CD4-positive, alpha-beta T cell (primary cell): ENCODE measurements around the gene HELLS. TPM values are rescaled to one million over a fixed set of nuclear protein-coding genes. Genes with fewer than 3 reads are reported as not detected.

Source experiments
- ATAC-seq: fragments of 200-7000 bp; cut with Tn5 transposase; one replicate; pipeline ENCODE4 v1.10.0; 2022; ENCODE audit warnings: mild to moderate bottlenecking; ENCODE audit not compliant: poor library complexity
- CTCF ChIA-PET: fragments of 350-600 bp; sonication (Branson Sonifier 250); formaldehyde crosslinking; loops from one replicate; lab custom pipeline; 2021; ENCODE audit warnings: antibody characterized with exemption, inconsistent platforms; lab: Charles Lee
- POLR2A ChIA-PET: fragments of 350-600 bp; sonication (Branson Sonifier 250); formaldehyde crosslinking; loops from one replicate; lab custom pipeline; 2021; ENCODE audit warnings: antibody characterized with exemption, inconsistent platforms; lab: Charles Lee
- DNase-seq, 14 experiments: peaks; one replicate each; pipeline ENCODE4 v3.0.0-alpha.2; 2013 to 2020; ENCODE audit warnings: mixed read lengths in 2 of 14
- H3K27ac ChIP-seq, 2 donors: one replicate each; pipeline versions ENCODE4 v1.5.1 to v1.7.0; 2013; ENCODE audit warnings: low read length in 2 of 2, low read depth in 1 of 2, mild to moderate bottlenecking in 1 of 2
- H3K27me3 ChIP-seq, 2 experiments: 1 replicate in 1 of 2; 2 replicates in 1 of 2; pipeline versions ENCODE4 v1.6.1 to v1.7.0; 2013; ENCODE audit warnings: low read length in 2 of 2, control low read depth in 1 of 2, mild to moderate bottlenecking in 1 of 2, moderate library complexity in 1 of 2; ENCODE audit not compliant: insufficient read depth in 2 of 2, control insufficient read depth in 1 of 2
- H3K36me3 ChIP-seq: one replicate; pipeline ENCODE4 v1.6.1; 2013; ENCODE audit warnings: low read length, control low read depth; ENCODE audit not compliant: insufficient read depth
- H3K4me1 ChIP-seq: one replicate; pipeline ENCODE4 v1.6.1; 2013; ENCODE audit warnings: low read length, control low read depth; ENCODE audit not compliant: insufficient read depth
- H3K4me3 ChIP-seq: one replicate; pipeline ENCODE4 v1.5.1; 2013; ENCODE audit warnings: mild to moderate bottlenecking, low read length, moderate library complexity
- H3K9me3 ChIP-seq, 2 experiments: 1 replicate in 1 of 2; 2 replicates in 1 of 2; pipeline versions ENCODE4 v1.6.1 to v1.7.0; 2013; ENCODE audit warnings: low read length in 2 of 2, mild to moderate bottlenecking in 2 of 2, control low read depth in 1 of 2, moderate library complexity in 1 of 2; ENCODE audit not compliant: control insufficient read depth in 1 of 2, insufficient read depth in 1 of 2
- H3K27ac Mint-ChIP-seq: one replicate; pipeline ENCODE4 v1.8.0; 2020; ENCODE audit warnings: mixed read lengths
- H3K27me3 Mint-ChIP-seq: one replicate; pipeline ENCODE4 v1.8.0; 2021; ENCODE audit warnings: mixed read lengths
- H3K36me3 Mint-ChIP-seq: one replicate; pipeline ENCODE4 v1.8.0; 2021; ENCODE audit warnings: low read depth, mixed read lengths
- H3K4me1 Mint-ChIP-seq: one replicate; pipeline ENCODE4 v1.8.0; 2021; ENCODE audit warnings: low read depth, mixed read lengths
- H3K4me3 Mint-ChIP-seq: one replicate; pipeline ENCODE4 v1.8.0; 2020; ENCODE audit warnings: mild to moderate bottlenecking, mixed read lengths
- H3K9me3 Mint-ChIP-seq: one replicate; pipeline ENCODE4 v1.8.0; 2020; ENCODE audit warnings: mixed read lengths
- CTCF ChIP-seq: fragments of 200-600 bp; IDR thresholded peaks from one replicate; pipeline ENCODE4 v1.8.0; 2022; ENCODE audit warnings: antibody characterized with exemption, mild to moderate bottlenecking
- intact Hi-C, 2 experiments: fragments of 100-400 bp; cut with DNase I in 1 of 2; cut with micrococcal nuclease in 1 of 2; formaldehyde crosslinking; loops; one replicate each; pipeline versions ENCODE4 v1.15.1 to v1.9.0; 2023 to 2025; cut with DNase I, micrococcal nuclease
- total RNA-seq, 174 experiments: library from RNA in 2 of 174; stranded (reverse) in 2 of 174; gene quantifications; one replicate each; pipeline ENCODE4 v1.2.3 and lab custom pipeline; 2021 to 2026

HELLS gene
- total RNA-seq, 2 experiments from 2014 or later = 9.5 to 10.3 TPM

DNA sequence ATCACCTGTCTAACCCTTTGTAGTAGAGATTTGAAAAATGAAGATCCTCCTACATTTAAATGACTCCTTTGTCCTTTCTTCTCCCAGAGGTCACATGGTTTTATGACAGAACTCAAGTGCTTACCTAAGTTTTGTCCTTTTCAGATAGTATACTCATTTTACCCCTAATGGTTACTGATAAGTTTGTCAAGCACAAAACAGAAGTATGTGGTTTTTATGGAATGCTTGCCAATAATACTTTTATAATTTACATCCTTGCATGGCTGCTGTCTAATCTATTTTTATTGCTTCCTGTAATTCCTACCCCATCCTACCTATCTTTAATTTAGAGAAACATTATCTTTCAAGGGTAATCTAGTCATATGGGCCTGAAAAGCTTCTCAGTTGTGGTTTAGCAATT is 37.5 kb downstream of the HELLS start:
- no peaks in the 10 kb centered on the region for H3K9me3 ChIP-seq
- peaks cover 20% of the 10 kb centered on the region for H3K36me3 Mint-ChIP-seq
- no peak overlapping the region for H3K27ac ChIP-seq
- H3K4me1 Mint-ChIP-seq = no peaks in the 10 kb centered on the region
- no peak for DNase-seq
- intact Hi-C loops = loop anchor here in 1 of 2 experiments (5.0 kb wide), 1 partner anchor 971 kb away; the partner anchor contains the start of gene PDE6C
- ChIA-PET POLR2A (no interaction called here), CTCF (no interaction called here)
- no peak overlapping the region for H3K4me3 ChIP-seq
- no peaks in the 10 kb centered on the region for H3K4me1 ChIP-seq
- ATAC-seq = no peak
- no peaks in the 10 kb centered on the region for H3K27me3 Mint-ChIP-seq
- TF ChIP-seq CTCF = no peak
- H3K27me3 ChIP-seq = no peaks in the 10 kb centered on the region
- peaks cover under 1% of the 10 kb centered on the region for H3K36me3 ChIP-seq
- H3K9me3 Mint-ChIP-seq = no peaks in the 10 kb centered on the region
- no peak overlapping the region for H3K4me3 Mint-ChIP-seq
- H3K27ac Mint-ChIP-seq = no peak overlapping the region

- peaks cover 19% of the 10 kb centered on the region for H3K36me3 ChIP-seq
- no peak overlapping the region for H3K27ac ChIP-seq
- Mint-ChIP-seq H3K9me3 (no peaks in the 10 kb centered on the region), H3K4me3 (no peak overlapping the region), H3K27me3 (no peaks in the 10 kb centered on the region), H3K36me3 (peaks cover 76% of the 10 kb centered on the region), H3K4me1 (no peaks in the 10 kb centered on the region), H3K27ac (no peak overlapping the region)
- CTCF ChIA-PET = no interaction called here
- no peaks in the 10 kb centered on the region for H3K4me1 ChIP-seq
- POLR2A ChIA-PET = no interaction called here
- no peak overlapping the region for H3K4me3 ChIP-seq
- intact Hi-C loops = no loop called here
- ATAC-seq (no peak), DNase-seq (no peak)
- no peaks in the 10 kb centered on the region for H3K27me3 ChIP-seq
- no peaks in the 10 kb centered on the region for H3K9me3 ChIP-seq
- no peak for TF ChIP-seq CTCF
Observed at GRCh38 chr10:94591461-94592205, 46.0 kb downstream of the HELLS start.

DNA sequence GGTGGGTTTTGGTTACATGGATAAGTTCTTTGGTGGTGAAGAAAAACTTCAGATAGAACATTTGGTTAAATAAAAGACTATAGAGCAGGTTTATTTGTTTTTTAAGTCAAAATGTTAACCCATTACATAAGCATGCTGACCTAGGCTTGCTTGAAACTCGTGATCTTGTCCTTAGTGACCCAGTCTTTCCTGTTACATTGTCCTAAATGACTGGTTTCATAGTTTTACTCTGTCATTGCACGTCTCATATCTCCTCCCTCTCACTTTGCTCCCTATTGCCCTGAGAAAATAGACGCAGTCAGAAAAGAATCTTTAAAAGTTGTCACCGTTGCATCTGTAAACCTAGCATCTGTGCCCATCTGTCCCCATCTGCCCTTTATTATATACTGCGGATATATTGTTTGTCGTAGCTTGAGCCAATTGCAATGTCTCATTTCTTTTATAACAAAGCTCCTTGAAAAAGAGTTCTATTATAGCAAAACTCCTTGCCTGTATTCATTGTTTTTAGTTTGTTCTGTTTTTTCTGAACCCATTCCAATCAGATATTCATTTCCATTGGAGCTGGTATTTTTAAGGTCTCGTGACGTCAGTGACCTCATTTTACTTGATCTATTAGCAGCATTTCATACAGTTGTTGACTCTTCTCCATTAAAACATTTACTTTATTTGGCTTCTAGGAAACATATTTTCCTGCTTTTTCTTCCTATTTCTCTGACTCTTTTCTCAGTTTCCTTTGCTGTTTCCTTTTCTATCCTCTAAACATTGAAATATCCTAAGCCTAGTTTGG is 57.3 kb downstream of the HELLS start:
- Histone ChIP-seq H3K27me3 (no peaks in the 10 kb centered on the region), H3K27ac (no peak overlapping the region), H3K4me1 (no peaks in the 10 kb centered on the region), H3K4me3 (no peak overlapping the region), H3K9me3 (no peaks in the 10 kb centered on the region), H3K36me3 (no peaks in the 10 kb centered on the region)
- intact Hi-C loops = no loop called here
- ATAC-seq = no peak
- no peak overlapping the region for H3K27ac Mint-ChIP-seq
- CTCF ChIA-PET = no interaction called here
- POLR2A ChIA-PET = no interaction called here
- peaks cover 13% of the 10 kb centered on the region for H3K36me3 Mint-ChIP-seq
- no peak overlapping the region for H3K4me3 Mint-ChIP-seq
- H3K9me3 Mint-ChIP-seq = no peaks in the 10 kb centered on the region
- no peaks in the 10 kb centered on the region for H3K27me3 Mint-ChIP-seq
- TF ChIP-seq CTCF = no peak
- no peak for DNase-seq
- H3K4me1 Mint-ChIP-seq = no peaks in the 10 kb centered on the region
